ENCODE measurements around the gene ABCD1.
"Not testable (repeated sequence)": the region's sequence is repeated elsewhere in the genome, so short reads cannot be mapped to it uniquely, and the experiment has no call there.

The ABCD1 gene

GRCh38 chrX:153734871-153735270 is 10.2 kb downstream of the ABCD1 start:
- no peak for DNase-seq (ENCODE audit: low read depth in 2 of 2)

DNA sequence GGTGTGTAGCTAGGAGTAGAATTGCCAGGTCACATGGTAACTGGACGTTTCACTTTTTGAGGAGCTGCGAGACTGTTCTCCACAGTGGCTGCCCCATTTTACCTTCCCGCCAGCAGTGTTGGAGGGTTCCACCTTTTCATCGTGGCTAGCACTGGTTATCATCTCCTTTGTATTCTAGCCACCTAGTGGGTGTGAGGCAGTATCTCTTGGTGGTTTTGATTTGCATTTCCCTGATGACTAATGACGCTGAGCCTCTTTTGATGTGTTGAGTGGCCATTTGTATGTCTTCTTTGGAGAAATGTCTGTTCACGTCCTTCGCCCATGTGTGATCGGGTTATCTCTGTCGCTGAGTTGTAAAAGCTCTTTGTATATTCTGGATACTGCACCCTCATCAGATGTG is 10.6 kb downstream of the ABCD1 start:
- no peak for DNase-seq (ENCODE audit: low read depth in 2 of 2)

GRCh38 chrX:153736071-153736820 is 11.6 kb downstream of the ABCD1 start:
- no peak for DNase-seq (ENCODE audit: low read depth in 2 of 2)

DNA sequence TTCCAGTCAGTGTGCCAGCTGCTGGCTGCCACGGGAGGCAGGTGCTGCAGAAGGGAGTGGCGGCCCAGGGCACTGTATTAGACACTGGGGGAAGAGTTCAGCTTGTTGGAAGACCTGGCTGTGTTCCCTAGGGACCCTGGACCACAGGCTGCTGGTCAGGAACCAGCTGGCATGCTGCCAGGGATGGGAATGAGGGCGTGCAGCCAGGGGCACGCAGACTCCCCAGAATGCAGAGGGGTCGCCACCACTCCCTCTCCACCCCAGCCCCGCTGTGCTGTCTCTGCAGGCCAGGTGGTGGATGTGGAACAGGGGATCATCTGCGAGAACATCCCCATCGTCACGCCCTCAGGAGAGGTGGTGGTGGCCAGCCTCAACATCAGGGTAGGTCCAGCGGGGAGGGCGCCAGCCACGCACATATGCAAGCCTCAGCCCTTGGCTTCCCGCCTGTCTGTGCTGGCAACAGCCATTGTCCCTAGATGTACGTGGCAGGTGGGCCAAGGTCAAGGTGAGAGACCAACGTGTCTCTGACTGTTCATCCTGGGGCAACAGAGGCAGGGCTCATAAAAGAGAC is 12.3 kb downstream of the ABCD1 start:
- no peak for DNase-seq (ENCODE audit: low read depth in 2 of 2)

DNA sequence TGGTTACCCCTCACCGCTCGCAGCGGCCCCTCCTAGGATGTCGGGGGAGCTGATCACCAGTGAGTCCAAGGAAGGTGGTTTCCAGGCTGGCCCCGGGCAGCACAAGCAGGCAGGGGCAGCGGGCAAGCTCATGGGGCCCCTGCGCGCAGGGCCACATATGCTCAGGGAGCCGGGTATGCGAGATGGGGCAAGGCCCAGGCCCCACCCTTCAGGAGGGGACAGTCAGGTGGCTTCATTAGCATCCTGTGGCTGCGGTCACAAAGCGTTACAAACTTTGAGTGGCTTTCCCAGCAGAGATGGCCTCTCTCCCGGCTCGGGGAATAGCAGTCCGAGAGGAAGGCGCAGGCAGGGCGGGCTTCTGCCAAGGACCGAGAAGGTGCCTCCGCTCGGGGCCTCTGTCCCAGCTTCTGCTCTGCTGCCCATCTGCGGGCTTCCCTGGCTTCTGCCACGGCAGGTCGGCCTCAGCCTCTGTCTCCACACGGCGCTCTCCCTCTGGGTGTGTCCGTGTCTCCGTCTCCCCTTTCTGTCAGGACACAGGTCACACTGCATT is 13.5 kb downstream of the ABCD1 start:
- no peak for DNase-seq (ENCODE audit: low read depth in 2 of 2)

DNA sequence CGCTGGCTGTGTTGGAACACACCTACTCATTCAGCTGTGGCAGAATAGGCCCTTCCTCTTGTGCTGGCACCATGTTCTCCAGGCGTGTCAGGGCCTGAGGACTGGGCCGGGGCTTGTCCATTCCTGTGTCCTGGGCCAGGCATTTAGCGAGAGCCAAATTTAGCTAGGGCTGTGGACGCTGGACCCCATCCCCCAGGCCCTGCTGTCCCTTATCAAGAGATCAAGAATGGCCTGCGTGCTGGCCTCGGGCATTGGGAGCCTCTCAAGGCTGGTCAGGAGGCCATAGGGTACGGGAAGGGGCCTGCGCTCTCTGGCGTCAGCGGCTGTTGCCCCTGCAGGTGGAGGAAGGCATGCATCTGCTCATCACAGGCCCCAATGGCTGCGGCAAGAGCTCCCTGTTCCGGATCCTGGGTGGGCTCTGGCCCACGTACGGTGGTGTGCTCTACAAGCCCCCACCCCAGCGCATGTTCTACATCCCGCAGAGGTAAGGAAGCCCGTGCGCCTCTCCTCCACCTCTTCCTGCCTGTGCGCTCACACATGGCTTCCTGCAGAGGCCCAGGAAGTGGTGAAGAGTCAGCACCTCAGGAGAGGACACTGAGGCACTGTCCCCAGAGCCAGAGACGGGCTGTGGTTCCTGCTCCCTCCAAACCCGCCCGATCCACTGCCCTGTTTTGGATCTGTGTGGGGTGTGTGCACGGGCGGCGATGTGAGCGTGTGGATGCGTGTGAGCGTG is 15.3 kb downstream of the ABCD1 start:
- DNase-seq (ENCODE audit: low read depth in 2 of 2) = no peak

GRCh38 chrX:153740631-153741222 is 16.1 kb downstream of the ABCD1 start:
- no peak for DNase-seq (ENCODE audit: low read depth in 2 of 2)

DNA sequence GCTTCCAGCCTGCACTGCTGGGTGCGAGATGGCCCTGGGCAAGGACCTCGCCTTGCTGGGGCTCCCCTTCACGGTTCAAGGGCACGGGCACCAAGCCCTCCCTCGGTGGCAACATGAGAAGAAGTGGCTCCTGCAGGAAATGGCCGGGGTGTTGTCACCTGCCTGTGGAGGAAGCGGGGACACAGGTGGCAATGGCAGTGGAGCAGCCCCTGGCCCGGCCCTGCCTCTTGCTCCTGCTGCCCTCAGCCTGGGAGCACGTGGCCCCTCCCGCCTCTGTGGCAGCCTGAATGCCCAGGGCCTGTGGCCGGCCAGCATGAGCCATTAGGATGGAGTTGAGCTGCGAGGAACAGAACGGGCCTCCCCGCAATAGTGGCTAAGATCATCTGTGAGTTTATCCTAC is 16.8 kb downstream of the ABCD1 start:
- no peak for DNase-seq (ENCODE audit: low read depth in 2 of 2)

- DNase-seq (ENCODE audit: low read depth in 2 of 2) = not testable (repeated sequence)
Observed at GRCh38 chrX:153742111-153742510, 17.5 kb downstream of the ABCD1 start.

DNA sequence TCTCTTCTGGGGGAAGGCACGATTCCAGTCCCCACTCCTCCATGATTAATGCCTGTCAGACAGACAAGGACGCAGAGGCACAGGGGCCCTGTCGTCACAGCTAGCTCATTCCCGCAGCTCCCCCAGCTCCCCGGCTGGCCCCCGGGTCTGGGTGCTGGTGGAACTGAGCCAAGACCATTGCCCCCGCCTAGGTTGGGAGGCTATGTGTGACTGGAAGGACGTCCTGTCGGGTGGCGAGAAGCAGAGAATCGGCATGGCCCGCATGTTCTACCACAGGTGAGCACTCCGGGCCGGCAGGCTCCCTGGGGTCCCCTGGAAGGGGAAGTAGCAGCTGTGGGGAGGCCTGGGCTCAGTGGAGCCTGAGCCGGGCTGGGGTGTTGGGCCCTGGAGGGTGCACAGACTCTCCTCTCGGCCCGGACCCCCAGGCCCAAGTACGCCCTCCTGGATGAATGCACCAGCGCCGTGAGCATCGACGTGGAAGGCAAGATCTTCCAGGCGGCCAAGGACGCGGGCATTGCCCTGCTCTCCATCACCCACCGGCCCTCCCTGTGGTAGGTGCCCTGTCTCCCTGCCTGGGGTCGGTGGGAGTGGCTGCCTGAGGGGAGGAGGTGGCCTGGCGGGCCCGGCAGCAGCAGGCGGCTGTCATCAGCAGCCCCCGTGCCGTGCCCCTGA is 18.3 kb downstream of the ABCD1 start:
- DNase-seq (ENCODE audit: low read depth in 2 of 2) = not testable (repeated sequence)

DNA sequence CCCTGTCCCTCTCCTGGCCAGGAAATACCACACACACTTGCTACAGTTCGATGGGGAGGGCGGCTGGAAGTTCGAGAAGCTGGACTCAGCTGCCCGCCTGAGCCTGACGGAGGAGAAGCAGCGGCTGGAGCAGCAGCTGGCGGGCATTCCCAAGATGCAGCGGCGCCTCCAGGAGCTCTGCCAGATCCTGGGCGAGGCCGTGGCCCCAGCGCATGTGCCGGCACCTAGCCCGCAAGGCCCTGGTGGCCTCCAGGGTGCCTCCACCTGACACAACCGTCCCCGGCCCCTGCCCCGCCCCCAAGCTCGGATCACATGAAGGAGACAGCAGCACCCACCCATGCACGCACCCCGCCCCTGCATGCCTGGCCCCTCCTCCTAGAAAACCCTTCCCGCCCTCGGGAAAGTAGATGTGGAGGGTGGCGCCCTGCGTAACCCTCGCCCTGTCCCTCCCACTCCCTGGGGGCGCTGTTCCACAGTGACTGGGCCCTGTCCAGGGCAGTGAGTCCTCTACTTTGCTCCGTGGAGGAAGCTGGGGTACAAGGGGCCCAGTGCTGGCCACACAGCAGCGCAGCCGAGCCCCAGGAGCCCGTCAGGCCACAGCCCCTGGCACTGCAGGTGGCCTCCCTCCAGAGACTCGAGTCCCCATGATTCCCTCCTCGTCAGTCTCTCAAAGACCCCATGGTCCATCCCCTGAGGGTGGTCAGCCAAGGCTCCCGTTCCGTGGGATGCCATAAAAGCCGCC is 19.0 kb downstream of the ABCD1 start:
- DNase-seq (ENCODE audit: low read depth in 2 of 2) = not testable (repeated sequence)

GRCh38 chrX:153744210-153745066 is 19.8 kb downstream of the ABCD1 start:
- no peak for DNase-seq (ENCODE audit: low read depth in 2 of 2)

- not testable (repeated sequence) for DNase-seq (ENCODE audit: low read depth in 2 of 2)
Observed at GRCh38 chrX:153745067-153745433, 20.4 kb downstream of the ABCD1 start.

- DNase-seq (ENCODE audit: low read depth in 2 of 2) = no peak
Observed at GRCh38 chrX:153746359-153746758, 21.7 kb downstream of the ABCD1 start.

DNA sequence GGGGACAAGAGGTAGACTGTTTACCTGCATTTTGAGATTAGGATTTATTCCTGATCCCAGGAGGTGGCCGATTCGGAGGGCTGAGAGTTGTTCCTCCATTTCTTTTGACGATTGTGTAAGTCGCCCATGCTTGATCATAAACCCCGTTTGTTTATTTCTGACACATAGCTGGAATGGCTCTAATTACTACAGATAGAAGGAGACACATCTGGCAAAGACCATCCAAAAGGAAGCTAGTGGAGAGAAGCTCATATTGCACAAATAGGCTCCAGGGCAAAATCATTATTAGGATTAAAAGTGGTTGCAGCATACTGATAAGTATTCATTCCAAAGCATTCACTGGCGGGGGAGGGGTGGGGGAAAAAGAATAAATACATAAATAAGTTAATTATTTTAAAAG is 22.3 kb downstream of the ABCD1 start:
- not testable (repeated sequence) for DNase-seq (ENCODE audit: low read depth in 2 of 2)

DNA sequence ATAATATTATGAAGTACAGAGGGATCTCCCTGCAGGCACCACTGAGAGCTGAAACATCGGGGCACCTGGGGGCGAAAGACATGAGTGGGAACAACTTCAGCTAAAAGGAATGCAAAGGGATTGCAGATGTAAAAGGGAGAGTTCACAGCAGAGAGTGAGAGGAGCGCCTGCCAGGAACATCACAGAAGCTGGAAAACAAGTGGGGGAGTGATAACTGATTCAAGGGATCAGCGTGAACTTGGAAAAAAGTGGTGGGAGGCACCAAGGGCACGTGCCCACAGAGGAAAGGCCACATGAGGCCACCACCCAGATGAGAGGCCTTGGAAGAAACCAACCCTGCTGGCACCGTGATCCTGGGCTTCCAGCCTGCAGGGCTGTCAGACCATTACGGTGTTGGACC is 24.4 kb downstream of the ABCD1 start:
- not testable (repeated sequence) for DNase-seq (ENCODE audit: low read depth in 2 of 2)

DNA sequence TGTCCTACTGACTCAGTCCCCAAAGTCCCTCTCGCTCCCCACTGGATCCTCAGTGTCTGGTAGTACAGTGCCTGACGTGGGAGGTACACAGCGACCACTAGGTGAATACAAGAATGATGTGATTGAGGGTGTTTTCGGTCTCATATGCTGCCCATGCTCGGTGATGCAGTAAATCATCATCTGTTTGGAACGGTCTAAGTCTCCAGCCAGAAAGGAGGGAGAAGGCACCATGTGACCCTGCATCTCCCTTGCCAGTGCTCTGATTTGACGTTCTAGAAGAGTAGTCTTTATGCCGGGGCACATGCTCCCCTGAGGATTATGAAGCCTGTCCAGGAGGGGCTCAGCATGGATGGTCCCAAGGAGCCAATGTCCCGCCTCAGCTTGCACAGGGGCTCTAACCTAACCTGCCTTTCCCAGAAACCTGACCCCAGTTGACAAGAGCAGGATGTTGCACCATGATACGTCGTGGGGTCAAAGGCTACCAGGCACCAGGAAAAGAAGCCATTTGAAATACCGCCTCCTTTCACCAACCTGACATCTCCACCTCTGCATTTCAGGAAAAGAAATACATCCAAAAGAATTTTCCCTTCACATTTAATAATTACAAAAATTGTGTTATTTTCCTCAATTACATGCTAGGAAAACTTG is 25.6 kb downstream of the ABCD1 start:
- DNase-seq (ENCODE audit: low read depth in 2 of 2) = no peak

DNA sequence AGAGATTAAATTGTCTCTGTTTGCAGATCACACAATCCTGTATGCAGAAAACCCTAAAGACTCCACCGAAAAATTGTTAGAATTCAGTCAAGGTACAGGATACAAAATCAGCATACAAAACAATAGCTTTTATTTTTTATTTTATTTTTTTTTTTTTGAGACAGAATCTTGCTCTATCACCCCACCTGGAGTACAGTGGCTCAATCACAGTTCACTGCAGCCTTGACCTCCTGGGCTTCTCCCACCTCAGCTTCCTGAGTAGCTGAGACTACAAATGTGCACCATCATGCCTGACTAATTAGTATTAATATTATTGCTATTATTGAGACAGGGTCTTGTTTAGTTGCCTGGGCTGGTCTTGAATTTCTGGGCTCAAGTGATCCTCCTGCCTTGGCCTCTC is 30.5 kb downstream of the ABCD1 start:
- DNase-seq (ENCODE audit: low read depth in 2 of 2) = no peak

DNA sequence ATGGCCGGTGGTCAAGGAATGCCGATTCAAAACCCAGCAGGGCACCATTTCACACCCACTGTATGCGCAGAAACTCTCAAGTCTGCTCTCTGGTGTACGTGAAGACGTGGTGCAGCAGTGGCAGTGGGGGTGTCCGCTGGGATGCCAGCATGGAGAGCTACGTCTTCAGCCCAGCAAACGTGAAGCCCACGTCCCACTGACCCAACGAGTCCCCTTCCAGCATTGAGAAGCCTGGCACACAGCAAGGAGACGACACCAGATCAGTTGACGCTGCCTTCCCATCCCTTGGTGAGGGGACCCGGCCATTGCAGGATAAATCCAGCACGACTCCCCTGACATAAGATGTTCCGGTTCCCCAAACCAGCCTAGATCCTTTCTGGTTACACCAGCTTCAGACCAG is 37.2 kb downstream of the ABCD1 start:
- no peak for DNase-seq (ENCODE audit: low read depth in 2 of 2)

All from stimulated activated CD4-positive, alpha-beta T cell treated with anti-CD3 and anti-CD28 coated beads, Interleukin-4, amount 100 ng/mL, for 48 hours (primary cell).